Progenitor cell of endocrine pancreas (in vitro differentiated cells): ENCODE data around the gene DENND10. TPM values are rescaled to one million over a fixed set of nuclear protein-coding genes. Genes with fewer than 3 reads are reported as not detected.
A peak's percentile ranks its signal among the peaks of the same experiment; 100 is the strongest.
"Not testable (repeated sequence)": the region's sequence is repeated elsewhere in the genome, so short reads cannot be mapped to it uniquely, and the experiment has no call there.

Experiments used
- DNase-seq: peaks from one replicate; pipeline ENCODE4 v3.0.0; 2021; ENCODE audit warnings: low spot score; ENCODE audit not compliant: unreplicated experiment
- H3K27ac Mint-ChIP-seq: 2 replicates; pipeline ENCODE4 v1.8.0; 2021; ENCODE audit warnings: mild to moderate bottlenecking, moderate library complexity, mixed read lengths
- H3K27me3 Mint-ChIP-seq: 2 replicates; pipeline ENCODE4 v1.8.0; 2021; ENCODE audit warnings: mixed read lengths
- H3K36me3 Mint-ChIP-seq: 2 replicates; pipeline ENCODE4 v1.8.0; 2022; ENCODE audit warnings: mixed read lengths; ENCODE audit not compliant: insufficient read depth
- H3K4me1 Mint-ChIP-seq: 2 replicates; pipeline ENCODE4 v1.8.0; 2021; ENCODE audit warnings: low read depth, mixed read lengths
- H3K4me3 Mint-ChIP-seq: 2 replicates; pipeline ENCODE4 v1.8.0; 2021; ENCODE audit warnings: low read depth, mild to moderate bottlenecking, moderate library complexity, mixed read lengths
- H3K9me3 Mint-ChIP-seq: 2 replicates; pipeline ENCODE4 v1.8.0; 2021; ENCODE audit warnings: low read depth, mixed read lengths
- total RNA-seq: library from RNA; stranded (reverse); gene quantifications from 2 replicates; pipeline ENCODE4 v1.2.1, GENCODE V29; 2021
- TF ChIP-seq, protein P1 (sequence below): fragments of 200-600 bp; sonication (generic); IDR thresholded peaks from one replicate; pipeline ENCODE4 v1.5.0; 2021; ENCODE audit warnings: antibody characterized with exemption, mild to moderate bottlenecking; ENCODE audit not compliant: unreplicated experiment

Gene DENND10
- total RNA-seq, 1 donor from 2014 or later, result 48.5 TPM

GRCh38 chr10:119100434-119101238 is 3.3 kb upstream of the DENND10 start:
- no peak overlapping the region for H3K27ac Mint-ChIP-seq
- H3K27me3 Mint-ChIP-seq, result no peaks in the 10 kb centered on the region
- H3K4me1 Mint-ChIP-seq, result peaks cover 3% of the 10 kb centered on the region
- H3K36me3 Mint-ChIP-seq, result no peaks in the 10 kb centered on the region
- no peaks in the 10 kb centered on the region for H3K9me3 Mint-ChIP-seq
- H3K4me3 Mint-ChIP-seq, result no peak overlapping the region
- TF ChIP-seq, protein P1, sequence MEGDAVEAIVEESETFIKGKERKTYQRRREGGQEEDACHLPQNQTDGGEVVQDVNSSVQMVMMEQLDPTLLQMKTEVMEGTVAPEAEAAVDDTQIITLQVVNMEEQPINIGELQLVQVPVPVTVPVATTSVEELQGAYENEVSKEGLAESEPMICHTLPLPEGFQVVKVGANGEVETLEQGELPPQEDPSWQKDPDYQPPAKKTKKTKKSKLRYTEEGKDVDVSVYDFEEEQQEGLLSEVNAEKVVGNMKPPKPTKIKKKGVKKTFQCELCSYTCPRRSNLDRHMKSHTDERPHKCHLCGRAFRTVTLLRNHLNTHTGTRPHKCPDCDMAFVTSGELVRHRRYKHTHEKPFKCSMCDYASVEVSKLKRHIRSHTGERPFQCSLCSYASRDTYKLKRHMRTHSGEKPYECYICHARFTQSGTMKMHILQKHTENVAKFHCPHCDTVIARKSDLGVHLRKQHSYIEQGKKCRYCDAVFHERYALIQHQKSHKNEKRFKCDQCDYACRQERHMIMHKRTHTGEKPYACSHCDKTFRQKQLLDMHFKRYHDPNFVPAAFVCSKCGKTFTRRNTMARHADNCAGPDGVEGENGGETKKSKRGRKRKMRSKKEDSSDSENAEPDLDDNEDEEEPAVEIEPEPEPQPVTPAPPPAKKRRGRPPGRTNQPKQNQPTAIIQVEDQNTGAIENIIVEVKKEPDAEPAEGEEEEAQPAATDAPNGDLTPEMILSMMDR, result no peak
- DNase-seq, result no peak

DNA sequence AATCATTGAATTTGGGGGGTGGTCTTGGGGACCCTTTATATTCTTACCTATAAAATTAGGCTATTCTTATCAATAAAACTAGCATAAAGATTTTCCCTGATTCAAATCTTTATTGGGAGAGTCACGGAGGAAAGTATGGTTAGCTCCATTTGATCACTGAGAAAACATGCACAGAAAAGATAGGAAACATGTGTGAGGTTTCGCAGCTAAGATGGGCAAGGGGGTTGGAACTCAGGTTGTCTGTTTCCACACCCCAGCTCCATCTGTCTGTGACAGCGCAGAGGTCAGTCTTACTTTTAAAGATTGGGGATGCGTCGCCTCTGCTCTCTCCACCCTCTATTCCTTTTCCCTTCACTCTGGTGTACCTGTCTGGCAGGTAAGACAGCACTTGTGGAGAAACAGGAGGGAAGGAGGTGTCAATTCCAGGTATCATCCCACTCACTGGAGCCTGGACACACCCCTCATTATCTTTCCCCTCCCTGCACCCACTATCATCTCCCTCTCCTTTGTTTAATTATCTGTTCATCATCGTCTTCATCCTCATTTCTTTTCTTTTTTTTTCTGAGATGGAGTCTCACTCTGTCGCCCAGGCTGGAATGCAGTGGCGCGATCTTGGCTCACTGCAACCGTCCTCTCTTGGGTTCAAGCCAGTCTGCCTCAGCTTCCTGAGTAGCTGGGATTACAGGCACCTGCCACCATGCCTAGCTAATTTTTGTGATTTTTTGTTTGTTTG is 2.4 kb upstream of the DENND10 start:
- Mint-ChIP-seq H3K27me3 (no peaks in the 10 kb centered on the region), H3K4me1 (peaks cover 3% of the 10 kb centered on the region), H3K4me3 (no peak overlapping the region), H3K27ac (no peak overlapping the region), H3K9me3 (no peaks in the 10 kb centered on the region), H3K36me3 (no peaks in the 10 kb centered on the region)
- TF ChIP-seq, protein P1, result no peak
- DNase-seq, result no peak

- TF ChIP-seq, protein P1, result no peak
- peaks cover 3% of the 10 kb centered on the region for H3K36me3 Mint-ChIP-seq
- H3K9me3 Mint-ChIP-seq, result no peaks in the 10 kb centered on the region
- H3K27ac Mint-ChIP-seq, result peak overlapping the region; percentile 43
- H3K4me1 Mint-ChIP-seq, result peaks cover 3% of the 10 kb centered on the region
- H3K4me3 Mint-ChIP-seq, result peak overlapping the region; percentile 66
- no peaks in the 10 kb centered on the region for H3K27me3 Mint-ChIP-seq
- DNase-seq, result no peak
Observed at GRCh38 chr10:119103241-119103902, 541 bp upstream of the DENND10 start.

- DNase-seq, result peak; percentile 18
- Mint-ChIP-seq H3K9me3 (no peaks in the 10 kb centered on the region), H3K27me3 (no peaks in the 10 kb centered on the region), H3K27ac (peak overlapping the region; percentile 49), H3K4me1 (peaks cover 3% of the 10 kb centered on the region), H3K36me3 (peaks cover 6% of the 10 kb centered on the region), H3K4me3 (peak overlapping the region; percentile 78)
- TF ChIP-seq, protein P1, result no peak
Observed at GRCh38 chr10:119104654-119105015, 722 bp downstream of the DENND10 start.

GRCh38 chr10:119105155-119105554 is 1.2 kb downstream of the DENND10 start:
- Mint-ChIP-seq H3K27ac (no peak overlapping the region), H3K36me3 (peaks cover 6% of the 10 kb centered on the region), H3K4me3 (peak overlapping the region; percentile 78), H3K9me3 (no peaks in the 10 kb centered on the region), H3K27me3 (no peaks in the 10 kb centered on the region), H3K4me1 (peaks cover 3% of the 10 kb centered on the region)
- DNase-seq, result no peak
- TF ChIP-seq, protein P1, result no peak

DNA sequence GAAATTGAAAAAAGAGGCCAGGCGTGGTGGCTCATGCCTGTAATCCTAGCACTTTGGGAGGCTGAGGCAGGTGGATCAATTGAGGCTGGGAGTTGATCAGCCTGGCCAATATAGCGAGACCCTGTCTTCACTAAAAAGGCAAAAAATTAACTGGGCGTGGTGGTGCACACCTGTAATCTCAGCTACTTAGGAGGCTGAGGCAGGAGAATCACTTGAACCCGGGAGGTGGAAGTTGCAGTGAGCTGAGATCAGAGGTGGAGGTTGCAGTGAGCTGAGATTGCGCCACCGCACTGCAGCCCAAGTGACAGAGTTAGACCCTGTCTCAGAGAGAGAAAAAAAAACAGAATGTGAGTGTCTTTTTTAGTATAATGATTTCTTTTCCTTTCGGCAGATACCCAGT is 2.0 kb downstream of the DENND10 start:
- H3K4me3 Mint-ChIP-seq, result peak overlapping the region; percentile 41
- H3K27ac Mint-ChIP-seq, H3K4me1 Mint-ChIP-seq, H3K27me3 Mint-ChIP-seq, DNase-seq, H3K9me3 Mint-ChIP-seq, H3K36me3 Mint-ChIP-seq: not testable (repeated sequence)

DNA sequence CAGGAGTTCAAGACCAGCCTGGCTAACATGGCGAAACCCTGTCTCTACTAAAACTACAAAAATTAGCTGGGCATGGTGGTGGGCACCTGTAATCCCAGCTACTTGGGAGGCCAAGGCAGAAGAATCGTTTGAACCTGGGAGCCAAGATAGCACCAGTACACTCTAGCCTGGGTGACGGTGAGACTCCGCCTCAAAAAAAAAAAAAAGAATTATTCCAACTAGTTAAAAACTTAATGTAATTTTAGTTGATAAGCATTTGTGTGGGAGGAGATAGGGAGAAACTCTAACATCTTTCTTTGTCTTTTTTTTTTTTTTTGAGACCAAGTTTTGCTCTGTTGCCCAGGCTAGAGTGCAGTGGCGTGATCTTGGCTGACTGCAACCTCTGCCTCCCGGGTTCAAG is 3.2 kb downstream of the DENND10 start:
- not testable (repeated sequence) for H3K36me3 Mint-ChIP-seq

More for the DNA sequence above, 3.2 kb downstream of the DENND10 start:
- H3K4me3 Mint-ChIP-seq, H3K9me3 Mint-ChIP-seq, DNase-seq, H3K4me1 Mint-ChIP-seq, H3K27ac Mint-ChIP-seq, H3K27me3 Mint-ChIP-seq: not testable (repeated sequence)
